ENCODE data around the gene C1orf167. TPM values are rescaled to one million over a fixed set of nuclear protein-coding genes. Genes with fewer than 3 reads are reported as not detected.

C1orf167 gene
- polyA plus RNA-seq, 3 donors: 0.05 TPM; not detected in 2

GRCh38 chr1:11787251-11787803 lies 25.3 kb downstream of the C1orf167 start:
- peaks cover 2 to 13% (median 4%) of the 10 kb centered on the region in 3 donors for H3K27me3 Mint-ChIP-seq (ENCODE audit: low read depth in 3 of 3)
- Histone ChIP-seq H3K79me2 (ENCODE audit: insufficient read depth, low read length) (no peaks in the 10 kb centered on the region), H3K4me3 (replicated peaks in 1 of 3; ENCODE audit: low read depth in 2 of 3, low read length in 3 of 3) (no peak overlapping the region), H3K4me1 (ENCODE audit: control insufficient read depth in 1 of 2, insufficient read depth in 2 of 2, low read length in 2 of 2) (peaks cover 40 to 51% of the 10 kb centered on the region in 2 donors), H3K9me3 (replicated peaks in 1 of 2; ENCODE audit: control insufficient read depth in 1 of 2, insufficient read depth in 1 of 2, low read length in 2 of 2) (no peaks in the 10 kb centered on the region), H2AFZ (ENCODE audit: insufficient read depth, low read depth, low read length, poor library complexity, severe bottlenecking) (no peak overlapping the region), H3K27me3 (ENCODE audit: control insufficient read depth in 2 of 2, insufficient read depth in 2 of 2, low read length in 2 of 2) (no peaks in the 10 kb centered on the region), H3K36me3 (replicated peaks in 1 of 2; ENCODE audit: control insufficient read depth in 1 of 2, insufficient read depth in 2 of 2, low read length in 2 of 2) (peaks cover 19 to 28% of the 10 kb centered on the region in 2 donors), H4K20me1 (ENCODE audit: insufficient read depth, low read length) (no peaks in the 10 kb centered on the region), H3K9ac (ENCODE audit: insufficient read depth, low read length, poor library complexity, severe bottlenecking) (no peak overlapping the region), H3K4me2 (replicated peaks; ENCODE audit: extremely low read depth, low read length, poor library complexity, severe bottlenecking) (no peak overlapping the region), H3K27ac (ENCODE audit: low read depth in 1 of 2, low read length in 2 of 2) (no peak overlapping the region)
- peak overlapping the region in 3 of 7 donors; percentile 22 to 57 (median 35) for H3K27ac Mint-ChIP-seq
- peaks cover 49% of the 10 kb centered on the region for H3K4me1 Mint-ChIP-seq
- H3K36me3 Mint-ChIP-seq: peaks cover 29 to 39% of the 10 kb centered on the region in 2 donors
- intact Hi-C loops (cut with micrococcal nuclease): loop anchor here in 1 of 2 donors (5.0 kb wide), 1 partner anchor 35 kb away; no protein-coding TSS in a partner anchor
- no peak for DNase-seq
- 81% methylated on average over 10 of the region's 16 CpGs for WGBS (ENCODE audit: insufficient coverage)
- no peak for TF ChIP-seq CTCF (IDR thresholded peaks at IDR 0.05)
- H3K9me3 Mint-ChIP-seq: no peaks in the 10 kb centered on the region
- no peak overlapping the region for H3K4me3 Mint-ChIP-seq

GRCh38 chr1:11787804-11788436 lies 25.9 kb downstream of the C1orf167 start:
- H3K27ac ChIP-seq (ENCODE audit: low read depth in 1 of 2, low read length in 2 of 2): no peak overlapping the region
- peaks cover 19 to 34% of the 10 kb centered on the region in 2 donors for H3K36me3 ChIP-seq (replicated peaks in 1 of 2; ENCODE audit: control insufficient read depth in 1 of 2, insufficient read depth in 2 of 2, low read length in 2 of 2)
- H3K9me3 Mint-ChIP-seq: no peaks in the 10 kb centered on the region
- H3K27ac Mint-ChIP-seq: peak overlapping the region in 2 of 7 donors; percentile 22 to 35
- no peak overlapping the region for H2AFZ ChIP-seq (ENCODE audit: insufficient read depth, low read depth, low read length, poor library complexity, severe bottlenecking)
- H3K9ac ChIP-seq (ENCODE audit: insufficient read depth, low read length, poor library complexity, severe bottlenecking): no peak overlapping the region
- intact Hi-C loops (cut with micrococcal nuclease): loop anchor here in 1 of 2 donors (5.0 kb wide), 1 partner anchor 34 kb away; no protein-coding TSS in a partner anchor
- no peaks in the 10 kb centered on the region for H3K27me3 ChIP-seq (ENCODE audit: control insufficient read depth in 2 of 2, insufficient read depth in 2 of 2, low read length in 2 of 2)
- no peak for TF ChIP-seq CTCF (IDR thresholded peaks at IDR 0.05)
- no peaks in the 10 kb centered on the region for H3K9me3 ChIP-seq (replicated peaks in 1 of 2; ENCODE audit: control insufficient read depth in 1 of 2, insufficient read depth in 1 of 2, low read length in 2 of 2)
- peaks cover 54% of the 10 kb centered on the region for H3K4me1 Mint-ChIP-seq
- H3K4me3 Mint-ChIP-seq: no peak overlapping the region
- H3K4me3 ChIP-seq (replicated peaks in 1 of 3; ENCODE audit: low read depth in 2 of 3, low read length in 3 of 3): no peak overlapping the region
- peaks cover 2 to 13% (median 2%) of the 10 kb centered on the region in 3 donors for H3K27me3 Mint-ChIP-seq (ENCODE audit: low read depth in 3 of 3)
- H4K20me1 ChIP-seq (ENCODE audit: insufficient read depth, low read length): no peaks in the 10 kb centered on the region
- H3K4me2 ChIP-seq (replicated peaks; ENCODE audit: extremely low read depth, low read length, poor library complexity, severe bottlenecking): no peak overlapping the region
- 95% methylated on average over 14 of the region's 14 CpGs for WGBS (ENCODE audit: insufficient coverage)
- H3K79me2 ChIP-seq (ENCODE audit: insufficient read depth, low read length): no peaks in the 10 kb centered on the region
- no peak for DNase-seq
- peaks cover 43 to 55% of the 10 kb centered on the region in 2 donors for H3K4me1 ChIP-seq (ENCODE audit: control insufficient read depth in 1 of 2, insufficient read depth in 2 of 2, low read length in 2 of 2)
- H3K36me3 Mint-ChIP-seq: peaks cover 34 to 45% of the 10 kb centered on the region in 2 donors

Data from CD14-positive monocyte (primary cell).